SK-N-MC (cell line): Measurements from ENCODE around the gene NUMB.

Experiments used
- EZH2 ChIP-seq: fragments of 200-600 bp; sonication (generic); IDR thresholded peaks from one replicate; pipeline ENCODE4 v1.6.1; 2017; ENCODE audit warnings: antibody characterized with exemption
- FOXP2 ChIP-seq: optimal IDR thresholded peaks from 2 replicates; pipeline ENCODE3; 2011; ENCODE audit warnings: mild to moderate bottlenecking, moderate library complexity; ENCODE audit not compliant: insufficient read depth; ENCODE audit errors: extremely low read length, control extremely low read depth
- POLR2AphosphoS5 ChIP-seq: IDR thresholded peaks from 2 replicates; pipeline ENCODE4 v1.6.1; 2012; ENCODE audit warnings: mild to moderate bottlenecking, low read depth, low read length, borderline replicate concordance

DNA sequence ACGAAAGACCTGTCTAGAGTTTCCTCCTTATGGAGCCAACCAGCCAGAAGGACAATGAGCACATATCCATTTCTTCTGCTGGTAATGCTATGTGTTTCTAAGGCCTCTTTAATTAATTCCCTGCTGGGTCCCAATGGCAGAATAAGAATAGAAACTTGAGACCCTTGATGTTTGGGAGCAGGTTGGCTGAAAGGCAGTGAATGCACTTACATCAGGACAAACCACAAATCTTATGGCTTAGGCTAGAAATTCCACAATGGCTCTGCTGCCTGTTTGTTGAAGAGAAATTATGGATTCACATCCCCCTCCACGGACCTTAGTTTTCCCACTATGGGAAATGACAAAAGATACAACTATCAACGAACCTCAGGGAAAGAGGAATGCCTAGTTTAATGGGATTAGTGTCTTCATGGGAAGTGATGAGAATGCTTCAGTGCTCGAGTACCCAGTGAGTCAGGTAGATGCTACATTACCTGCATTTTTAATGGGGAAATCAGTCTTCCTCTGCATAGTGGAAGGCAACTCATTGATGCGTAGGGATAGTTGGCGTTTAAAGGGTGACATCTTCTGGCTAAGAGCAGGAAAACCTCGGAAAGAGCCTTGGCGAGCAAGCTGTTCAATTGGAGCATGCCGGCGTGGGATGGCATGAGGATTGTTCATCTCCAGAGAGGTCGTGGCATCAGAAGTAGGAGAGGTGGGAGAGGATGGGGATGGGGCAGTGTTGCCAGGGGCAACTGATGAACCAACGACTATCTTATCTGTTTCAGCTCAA is 174.6 kb downstream of the NUMB start:
- TF ChIP-seq POLR2AphosphoS5 (no peak), EZH2 (no peak), FOXP2 (no peak)
